Thoracic aorta (tissue), 2 donors: ENCODE results near the gene CBL. TPM values are rescaled to one million over a fixed set of nuclear protein-coding genes. Genes with fewer than 3 reads are reported as not detected.

Experiments
- ATAC-seq: fragments of 150-250 bp; one replicate; pipeline ENCODE4 v1.8.0; 2017; ENCODE audit warnings: low read depth; ENCODE audit not compliant: insufficient number of reproducible peaks, low FRiP score
- DNase-seq: peaks from one replicate; pipeline ENCODE4 v3.0.0-alpha.2; 2020; ENCODE audit warnings: low spot score
- H3K27ac ChIP-seq, 2 donors: fragments of 200-600 bp; sonication (generic); 1 replicate in 1 of 2; 2 replicates in 1 of 2; pipeline ENCODE4 v1.5.1; 2016; ENCODE audit warnings: mild to moderate bottlenecking in 2 of 2, moderate library complexity in 2 of 2
- H3K27me3 ChIP-seq: fragments of 200-600 bp; sonication (generic); replicated peaks from 2 replicates; pipeline ENCODE4 v1.6.0; 2016; ENCODE audit warnings: mild to moderate bottlenecking; ENCODE audit not compliant: insufficient read depth
- H3K36me3 ChIP-seq: fragments of 200-600 bp; sonication (generic); one replicate; pipeline ENCODE4 v1.5.1; 2016
- H3K4me1 ChIP-seq, 2 donors: fragments of 200-600 bp; sonication (generic); 1 replicate in 1 of 2; 2 replicates in 1 of 2; pipeline versions ENCODE4 v1.5.1 to v1.6.0; 2016; ENCODE audit warnings: low read depth in 2 of 2, mild to moderate bottlenecking in 1 of 2; ENCODE audit not compliant: control insufficient read depth in 1 of 2
- H3K4me3 ChIP-seq: fragments of 200-600 bp; sonication (generic); 2 replicates; pipeline ENCODE4 v1.5.1; 2016; ENCODE audit warnings: mild to moderate bottlenecking
- H3K9me3 ChIP-seq: fragments of 200-600 bp; sonication (generic); 2 replicates; pipeline ENCODE4 v1.5.1; 2016
- total RNA-seq, 2 donors: library from RNA; depleted of rRNA; stranded (reverse); fragments of >200 nt; gene quantifications; one replicate each; pipeline versions ENCODE4 v1.1.0 to v1.2.3, GENCODE V29; 2016
- TF ChIP-seq, protein P1 (sequence below): fragments of 200-600 bp; sonication (generic); IDR thresholded peaks from one replicate; pipeline ENCODE4 v1.5.1; 2019; ENCODE audit warnings: antibody characterized with exemption

Gene CBL
- total RNA-seq, 2 donors from 2014 or later, result 21.0 to 23.2 TPM

DNA sequence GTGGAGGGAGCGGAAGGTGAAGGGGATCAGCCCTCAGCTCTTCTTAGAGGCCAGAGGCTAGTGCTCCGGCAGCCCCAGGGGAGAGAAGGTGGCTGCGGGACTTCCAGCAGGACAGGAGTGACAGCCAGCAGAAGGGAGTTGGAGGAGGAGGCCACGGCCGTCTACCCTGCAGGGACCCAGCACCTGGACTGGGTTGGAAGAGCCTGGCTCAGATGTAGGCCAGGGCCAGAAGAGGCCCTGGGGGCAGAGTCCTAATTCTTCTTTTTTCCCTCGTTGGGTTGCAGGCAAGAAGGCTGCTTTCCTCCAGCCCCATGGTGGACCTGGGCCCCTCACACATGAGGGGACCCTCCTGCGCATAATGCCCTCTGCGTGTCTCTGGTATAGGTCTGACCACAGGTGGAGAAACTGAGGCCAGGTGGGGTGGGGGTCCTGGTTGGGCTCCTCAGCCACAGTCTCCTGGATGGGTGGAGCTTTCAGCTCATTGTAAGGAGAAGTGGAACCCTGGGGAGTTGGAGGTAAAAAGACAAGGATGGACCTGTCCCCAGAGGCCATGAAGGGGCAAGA is 113.1 kb downstream of the CBL start:
- Histone ChIP-seq H3K4me1 (peaks cover 33 to 70% of the 10 kb centered on the region in 2 donors), H3K9me3 (no peaks in the 10 kb centered on the region), H3K36me3 (peaks cover 7% of the 10 kb centered on the region), H3K27ac (peak overlapping the region; percentile 98 to 99), H3K27me3 (no peaks in the 10 kb centered on the region), H3K4me3 (no peak overlapping the region)
- TF ChIP-seq, protein P1, sequence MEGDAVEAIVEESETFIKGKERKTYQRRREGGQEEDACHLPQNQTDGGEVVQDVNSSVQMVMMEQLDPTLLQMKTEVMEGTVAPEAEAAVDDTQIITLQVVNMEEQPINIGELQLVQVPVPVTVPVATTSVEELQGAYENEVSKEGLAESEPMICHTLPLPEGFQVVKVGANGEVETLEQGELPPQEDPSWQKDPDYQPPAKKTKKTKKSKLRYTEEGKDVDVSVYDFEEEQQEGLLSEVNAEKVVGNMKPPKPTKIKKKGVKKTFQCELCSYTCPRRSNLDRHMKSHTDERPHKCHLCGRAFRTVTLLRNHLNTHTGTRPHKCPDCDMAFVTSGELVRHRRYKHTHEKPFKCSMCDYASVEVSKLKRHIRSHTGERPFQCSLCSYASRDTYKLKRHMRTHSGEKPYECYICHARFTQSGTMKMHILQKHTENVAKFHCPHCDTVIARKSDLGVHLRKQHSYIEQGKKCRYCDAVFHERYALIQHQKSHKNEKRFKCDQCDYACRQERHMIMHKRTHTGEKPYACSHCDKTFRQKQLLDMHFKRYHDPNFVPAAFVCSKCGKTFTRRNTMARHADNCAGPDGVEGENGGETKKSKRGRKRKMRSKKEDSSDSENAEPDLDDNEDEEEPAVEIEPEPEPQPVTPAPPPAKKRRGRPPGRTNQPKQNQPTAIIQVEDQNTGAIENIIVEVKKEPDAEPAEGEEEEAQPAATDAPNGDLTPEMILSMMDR, result no peak
- ATAC-seq, result no peak
- no peak for DNase-seq

DNA sequence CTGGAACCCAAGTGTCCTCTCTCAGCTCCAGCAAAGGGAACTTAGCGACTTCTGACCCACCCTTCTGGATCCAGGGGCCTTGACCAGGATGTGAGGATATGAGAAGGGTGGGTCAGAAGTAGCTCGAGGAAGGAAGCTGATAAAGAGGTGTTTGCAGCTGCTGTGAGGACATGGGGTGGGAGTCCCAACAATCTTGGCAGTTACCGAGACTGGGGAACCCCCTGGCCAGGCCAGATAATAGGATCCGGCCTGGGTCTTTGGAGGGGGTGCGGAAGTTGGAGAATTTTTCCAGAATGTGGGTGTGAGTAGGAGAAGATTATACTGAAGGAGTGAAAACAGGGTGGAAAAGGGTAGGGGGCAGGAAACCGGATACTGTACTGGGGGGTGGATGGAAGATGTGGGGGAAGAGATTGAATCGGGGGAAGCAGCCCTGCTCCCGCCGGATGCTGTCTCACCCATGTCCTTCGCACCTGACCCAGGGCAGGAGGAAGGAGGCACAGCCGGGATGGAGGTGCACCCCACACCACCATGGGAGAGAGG is 113.6 kb downstream of the CBL start:
- Histone ChIP-seq H3K27ac (peak overlapping the region; percentile 98 to 99), H3K27me3 (no peaks in the 10 kb centered on the region), H3K9me3 (no peaks in the 10 kb centered on the region), H3K4me3 (no peak overlapping the region), H3K36me3 (peaks cover 2% of the 10 kb centered on the region), H3K4me1 (peaks cover 29 to 64% of the 10 kb centered on the region in 2 donors)
- TF ChIP-seq, protein P1, result no peak
- DNase-seq (no peak), ATAC-seq (no peak)

DNA sequence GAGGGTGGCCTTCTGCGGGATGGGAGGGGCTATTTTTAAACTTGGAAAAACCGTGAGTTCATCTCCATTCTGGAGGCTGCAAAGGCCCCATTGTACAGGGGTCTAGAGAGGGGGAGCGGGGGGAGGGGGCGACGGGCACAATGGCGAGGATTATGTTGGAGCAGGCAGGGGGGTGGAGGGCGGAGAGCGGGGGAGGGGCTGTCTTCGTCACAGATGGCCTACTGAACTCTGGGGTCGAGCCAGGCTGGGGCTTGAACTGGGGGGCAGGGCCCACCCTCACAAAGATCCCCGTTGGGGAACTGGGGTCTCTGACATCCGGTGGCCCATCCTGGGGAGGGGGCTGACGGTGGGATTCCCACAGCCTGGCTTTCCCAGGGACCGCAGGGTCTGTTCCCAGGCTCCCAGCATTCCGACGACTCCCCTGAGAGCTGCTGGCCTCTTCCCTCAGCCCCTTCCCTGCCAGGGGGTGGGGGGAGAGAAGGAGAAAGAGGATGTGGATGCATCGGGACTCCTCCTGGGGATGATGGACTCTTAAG is 114.2 kb downstream of the CBL start:
- H3K9me3 ChIP-seq, result no peaks in the 10 kb centered on the region
- DNase-seq (no peak), ATAC-seq (no peak)
- peak overlapping the region; percentile 98 to 99 for H3K27ac ChIP-seq
- H3K36me3 ChIP-seq, result no peaks in the 10 kb centered on the region
- peak overlapping the region; percentile 72 for H3K4me3 ChIP-seq
- no peaks in the 10 kb centered on the region for H3K27me3 ChIP-seq
- TF ChIP-seq, protein P1, result no peak
- peaks cover 27 to 59% of the 10 kb centered on the region in 2 donors for H3K4me1 ChIP-seq

DNA sequence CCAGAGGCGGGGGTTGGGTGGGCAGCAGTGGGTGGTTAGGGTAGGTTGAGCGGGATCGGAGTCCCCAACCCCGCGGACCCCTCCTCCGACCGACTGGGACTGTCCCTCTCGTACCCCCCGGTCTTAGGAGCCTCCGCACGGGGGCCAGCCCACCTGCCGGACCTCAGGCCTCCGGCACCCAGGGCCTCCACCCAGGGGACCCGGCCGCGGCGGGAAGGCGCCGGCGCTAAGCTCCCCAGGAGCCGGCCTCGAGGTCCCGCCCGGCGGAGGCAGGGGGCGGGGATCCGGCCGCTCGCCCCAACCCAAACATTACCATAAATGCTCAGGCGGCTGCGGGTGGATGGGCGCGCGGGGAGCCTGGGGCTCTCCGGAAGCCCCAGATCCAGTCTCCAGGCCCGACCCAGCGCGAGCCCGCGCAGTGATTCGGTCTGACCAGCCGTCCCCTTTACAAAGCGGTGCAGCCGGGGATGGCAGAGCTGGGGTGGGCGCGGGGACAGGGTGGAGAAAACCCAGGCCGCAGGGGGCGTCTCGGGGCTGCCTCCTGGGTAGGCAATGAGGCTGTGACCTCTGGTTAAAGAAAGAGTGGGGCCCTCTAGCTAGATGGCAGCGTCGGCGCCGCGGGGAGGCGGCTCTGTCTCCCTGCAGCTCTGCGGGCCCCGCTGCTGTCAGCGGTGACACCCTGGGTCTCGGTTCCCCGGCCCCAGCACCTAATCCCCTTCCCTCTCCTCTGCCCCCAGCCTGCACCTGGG is 114.8 kb downstream of the CBL start:
- Histone ChIP-seq H3K36me3 (no peaks in the 10 kb centered on the region), H3K4me3 (peak overlapping the region; percentile 72), H3K27ac (peak overlapping the region; percentile 98 to 99), H3K27me3 (no peaks in the 10 kb centered on the region), H3K9me3 (no peaks in the 10 kb centered on the region), H3K4me1 (peaks cover 27 to 57% of the 10 kb centered on the region in 2 donors)
- TF ChIP-seq, protein P1, result no peak
- DNase-seq, result no peak
- no peak for ATAC-seq

DNA sequence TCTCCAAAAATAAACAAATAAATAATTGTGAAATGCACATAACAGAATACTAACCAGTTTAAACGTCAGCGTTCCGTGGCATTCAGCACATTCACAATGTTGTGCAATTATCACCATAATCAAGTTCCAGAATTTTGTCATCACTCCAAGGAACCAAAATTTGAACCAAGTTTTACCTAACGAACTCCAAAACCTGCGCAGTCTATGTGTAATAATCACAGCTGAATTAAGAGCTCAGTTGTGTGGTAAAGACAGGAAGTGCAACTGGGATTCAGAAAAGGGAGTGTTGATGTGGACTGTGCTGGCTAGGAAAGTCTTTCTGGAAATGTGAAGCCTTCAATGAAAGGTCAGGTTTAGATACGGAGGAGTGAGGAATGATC is 116.2 kb downstream of the CBL start:
- no peak overlapping the region for H3K4me3 ChIP-seq
- ATAC-seq (no peak), DNase-seq (no peak)
- peak overlapping the region; percentile 98 to 99 for H3K27ac ChIP-seq
- TF ChIP-seq, protein P1, result peak; percentile 6
- no peaks in the 10 kb centered on the region for H3K9me3 ChIP-seq
- peaks cover 27 to 57% of the 10 kb centered on the region in 2 donors for H3K4me1 ChIP-seq
- no peaks in the 10 kb centered on the region for H3K36me3 ChIP-seq
- H3K27me3 ChIP-seq, result no peaks in the 10 kb centered on the region
